ENCODE measurements around the gene CCDC149. TPM values are rescaled to one million over a fixed set of nuclear protein-coding genes. Genes with fewer than 3 reads are reported as not detected.

The CCDC149 gene
- total RNA-seq, 1 experiment from 2014 or later, result 5.3 TPM

DNA sequence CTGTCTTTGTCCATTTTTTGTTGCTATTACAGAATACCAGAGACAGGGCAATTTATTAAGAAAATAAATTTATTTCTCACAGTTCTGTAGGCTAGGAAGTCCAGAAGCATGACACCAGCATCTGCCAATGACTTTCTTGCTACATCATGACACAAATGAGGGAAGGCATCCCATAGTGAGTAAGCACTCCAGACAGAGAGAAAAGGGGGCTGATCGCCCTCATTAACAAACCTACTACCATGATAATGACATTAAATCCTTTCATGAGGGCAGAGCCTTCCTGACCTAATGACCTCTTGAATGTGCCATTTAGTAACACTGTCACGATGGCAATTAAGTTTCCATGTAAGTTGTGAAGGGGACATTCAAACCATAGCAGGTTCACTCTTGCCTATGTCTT is 20.1 kb downstream of the CCDC149 start (continued):
- TF ChIP-seq, protein P1, sequence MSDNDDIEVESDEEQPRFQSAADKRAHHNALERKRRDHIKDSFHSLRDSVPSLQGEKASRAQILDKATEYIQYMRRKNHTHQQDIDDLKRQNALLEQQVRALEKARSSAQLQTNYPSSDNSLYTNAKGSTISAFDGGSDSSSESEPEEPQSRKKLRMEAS (IDR thresholded peaks at IDR 0.05), result no peak
- no peak for TF ChIP-seq JUND (IDR thresholded peaks at IDR 0.05)

DNA sequence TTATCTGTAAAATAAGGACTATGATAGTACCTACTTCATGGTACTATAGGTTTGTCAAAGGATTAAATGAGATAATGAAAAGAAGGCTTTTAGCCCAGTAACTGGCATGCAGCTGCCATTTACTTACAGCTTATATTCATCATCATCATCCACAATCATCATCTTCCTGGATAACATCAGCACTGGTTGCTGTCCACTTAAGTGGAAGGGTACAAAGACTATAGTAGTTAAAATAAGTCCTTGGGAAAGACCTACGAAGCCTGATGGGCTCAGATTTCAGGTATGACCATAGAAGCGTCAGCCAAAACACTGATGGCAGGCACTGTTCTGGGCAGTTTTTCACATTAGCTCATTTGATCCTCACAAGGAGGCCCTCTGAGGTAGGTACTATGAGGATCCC is 20.6 kb downstream of the CCDC149 start:
- no peak for DNase-seq (ENCODE audit: low read depth, low spot score)
- intact Hi-C loops (cut with micrococcal nuclease), result no loop called here
- no peak for ATAC-seq
- ChIA-PET CTCF (no interaction called here), POLR2A (no interaction called here), RAD21 (ENCODE audit: low non-redundant PET in 1 of 2, low total read pairs in 2 of 2, uncharacterized antibody in 2 of 2, unreplicated experiment in 2 of 2) (no interaction called here)
- no peaks in the 10 kb centered on the region for H3K4me1 ChIP-seq (ENCODE audit: control insufficient read depth in 1 of 2, insufficient read depth in 2 of 2, low read length in 2 of 2)
- no peak overlapping the region for H2AFZ ChIP-seq (ENCODE audit: low read depth, low read length, poor library complexity, severe bottlenecking)
- H3K27me3 ChIP-seq (ENCODE audit: insufficient read depth, low read length), result no peaks in the 10 kb centered on the region
- no peaks in the 10 kb centered on the region for H3K79me2 ChIP-seq (ENCODE audit: insufficient read depth, low read length)
- H3K9me3 ChIP-seq (ENCODE audit: control insufficient read depth in 1 of 2, insufficient read depth in 1 of 2, low read depth in 1 of 2, low read length in 2 of 2), result no peaks in the 10 kb centered on the region
- BruUV-seq (replicated peaks), result no TSS peak
- no peak overlapping the region for H3K4me2 ChIP-seq (ENCODE audit: low read length)
- H3K9ac ChIP-seq (ENCODE audit: low read length), result no peak overlapping the region
- H3K9me2 ChIP-seq (ENCODE audit: insufficient read depth), result no peaks in the 10 kb centered on the region
- H4K20me1 ChIP-seq (ENCODE audit: insufficient read depth), result no peaks in the 10 kb centered on the region
- no peak for TF ChIP-seq SP1 (IDR thresholded peaks at IDR 0.05; ENCODE audit: low read depth)
- no peak for TF ChIP-seq YY1 (IDR thresholded peaks at IDR 0.05; ENCODE audit: extremely low read depth, insufficient replicate concordance, low read depth, low read length)
- TF ChIP-seq CEBPB (IDR thresholded peaks at IDR 0.05; ENCODE audit: low read depth), result no peak
- no peak for TF ChIP-seq ELF1 (IDR thresholded peaks at IDR 0.05; ENCODE audit: borderline replicate concordance, low read depth)
- TF ChIP-seq, protein P2, sequence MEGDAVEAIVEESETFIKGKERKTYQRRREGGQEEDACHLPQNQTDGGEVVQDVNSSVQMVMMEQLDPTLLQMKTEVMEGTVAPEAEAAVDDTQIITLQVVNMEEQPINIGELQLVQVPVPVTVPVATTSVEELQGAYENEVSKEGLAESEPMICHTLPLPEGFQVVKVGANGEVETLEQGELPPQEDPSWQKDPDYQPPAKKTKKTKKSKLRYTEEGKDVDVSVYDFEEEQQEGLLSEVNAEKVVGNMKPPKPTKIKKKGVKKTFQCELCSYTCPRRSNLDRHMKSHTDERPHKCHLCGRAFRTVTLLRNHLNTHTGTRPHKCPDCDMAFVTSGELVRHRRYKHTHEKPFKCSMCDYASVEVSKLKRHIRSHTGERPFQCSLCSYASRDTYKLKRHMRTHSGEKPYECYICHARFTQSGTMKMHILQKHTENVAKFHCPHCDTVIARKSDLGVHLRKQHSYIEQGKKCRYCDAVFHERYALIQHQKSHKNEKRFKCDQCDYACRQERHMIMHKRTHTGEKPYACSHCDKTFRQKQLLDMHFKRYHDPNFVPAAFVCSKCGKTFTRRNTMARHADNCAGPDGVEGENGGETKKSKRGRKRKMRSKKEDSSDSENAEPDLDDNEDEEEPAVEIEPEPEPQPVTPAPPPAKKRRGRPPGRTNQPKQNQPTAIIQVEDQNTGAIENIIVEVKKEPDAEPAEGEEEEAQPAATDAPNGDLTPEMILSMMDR (IDR thresholded peaks at IDR 0.05 in 2 of 3, conservative IDR thresholded peaks at IDR 0.05 in 1 of 3; ENCODE audit: borderline replicate concordance in 1 of 3, insufficient read depth in 1 of 3, low read depth in 2 of 3, low read length in 2 of 3), result no peak
- no peak for TF ChIP-seq TCF7L2 (IDR thresholded peaks at IDR 0.05; ENCODE audit: borderline replicate concordance, extremely low read depth, insufficient read depth, insufficient read length)
- TF ChIP-seq POLR2A (IDR thresholded peaks at IDR 0.05; ENCODE audit: borderline replicate concordance, extremely low read depth, insufficient read depth, insufficient read length), result no peak
- no peak for TF ChIP-seq POLR2AphosphoS5 (IDR thresholded peaks at IDR 0.05; ENCODE audit: low read depth, low read length)
- TF ChIP-seq, protein P1 (IDR thresholded peaks at IDR 0.05), result no peak
- TF ChIP-seq CBX3 (IDR thresholded peaks at IDR 0.05; ENCODE audit: low read depth), result no peak
- TF ChIP-seq JUND (IDR thresholded peaks at IDR 0.05), result no peak
- no peak for TF ChIP-seq EGR1 (IDR thresholded peaks at IDR 0.05; ENCODE audit: low read depth)
- TF ChIP-seq REST (IDR thresholded peaks at IDR 0.05; ENCODE audit: low read depth), result no peak
- H3K27ac ChIP-seq (ENCODE audit: low read depth, low read length), result no peak overlapping the region
- H3K4me3 ChIP-seq (replicated peaks in 1 of 2; ENCODE audit: low read depth in 1 of 2, low read length in 2 of 2), result no peak overlapping the region
- no peaks in the 10 kb centered on the region for H3K36me3 ChIP-seq (ENCODE audit: control insufficient read depth in 1 of 2, insufficient read depth in 2 of 2, low read length in 2 of 2)
